ENCODE measurements around the gene ZEB2. TPM values are rescaled to one million over a fixed set of nuclear protein-coding genes. Genes with fewer than 3 reads are reported as not detected.

ZEB2 gene
- total RNA-seq, 1 donor from 2014 or later = 121 TPM

DNA sequence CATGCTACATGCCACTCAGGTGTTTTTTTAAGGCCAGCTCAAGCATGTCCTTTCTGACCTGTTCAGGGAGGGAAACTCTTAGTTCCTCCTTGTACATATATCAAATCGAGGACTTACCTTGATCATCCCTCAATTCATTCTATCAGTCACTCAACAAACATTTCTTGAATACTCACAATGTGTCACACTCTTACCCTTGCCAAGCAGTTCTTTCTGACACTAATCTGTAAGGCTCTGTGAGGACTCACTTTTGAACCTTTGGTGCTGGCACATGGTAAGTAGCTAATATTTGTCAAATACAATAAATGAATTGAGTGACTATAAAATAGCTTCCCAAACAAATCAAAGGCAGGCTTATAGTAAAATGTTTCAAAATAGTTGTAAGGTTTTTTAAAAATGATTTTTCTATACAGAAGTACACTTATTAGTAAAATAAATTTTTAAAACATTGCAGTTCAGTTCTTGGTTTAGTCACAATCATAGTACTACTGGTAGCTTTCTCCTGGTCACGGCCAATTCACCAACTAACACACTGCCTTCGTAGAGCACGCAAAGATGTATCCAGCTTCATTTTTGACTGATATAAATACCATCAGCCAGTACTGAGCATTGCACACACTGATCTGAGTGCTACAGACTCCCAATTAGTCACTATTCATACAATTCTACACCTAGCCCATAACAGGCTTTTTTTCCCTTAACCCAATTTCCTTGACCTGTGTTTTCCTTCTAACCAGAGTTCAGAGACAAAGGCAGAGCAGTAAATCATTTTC, 50.9 kb downstream of the ZEB2 start:
- Mint-ChIP-seq H3K4me3 (ENCODE audit: unreplicated experiment) (no peak overlapping the region), H3K27ac (ENCODE audit: unreplicated experiment) (no peak overlapping the region), H3K36me3 (ENCODE audit: unreplicated experiment) (no peaks in the 10 kb centered on the region), H3K9me3 (ENCODE audit: unreplicated experiment) (peaks cover 2% of the 10 kb centered on the region), H3K4me1 (ENCODE audit: low read depth, unreplicated experiment) (peaks cover 39% of the 10 kb centered on the region), H3K27me3 (ENCODE audit: unreplicated experiment) (no peaks in the 10 kb centered on the region)
- no peak for DNase-seq
- TF ChIP-seq, protein P1, sequence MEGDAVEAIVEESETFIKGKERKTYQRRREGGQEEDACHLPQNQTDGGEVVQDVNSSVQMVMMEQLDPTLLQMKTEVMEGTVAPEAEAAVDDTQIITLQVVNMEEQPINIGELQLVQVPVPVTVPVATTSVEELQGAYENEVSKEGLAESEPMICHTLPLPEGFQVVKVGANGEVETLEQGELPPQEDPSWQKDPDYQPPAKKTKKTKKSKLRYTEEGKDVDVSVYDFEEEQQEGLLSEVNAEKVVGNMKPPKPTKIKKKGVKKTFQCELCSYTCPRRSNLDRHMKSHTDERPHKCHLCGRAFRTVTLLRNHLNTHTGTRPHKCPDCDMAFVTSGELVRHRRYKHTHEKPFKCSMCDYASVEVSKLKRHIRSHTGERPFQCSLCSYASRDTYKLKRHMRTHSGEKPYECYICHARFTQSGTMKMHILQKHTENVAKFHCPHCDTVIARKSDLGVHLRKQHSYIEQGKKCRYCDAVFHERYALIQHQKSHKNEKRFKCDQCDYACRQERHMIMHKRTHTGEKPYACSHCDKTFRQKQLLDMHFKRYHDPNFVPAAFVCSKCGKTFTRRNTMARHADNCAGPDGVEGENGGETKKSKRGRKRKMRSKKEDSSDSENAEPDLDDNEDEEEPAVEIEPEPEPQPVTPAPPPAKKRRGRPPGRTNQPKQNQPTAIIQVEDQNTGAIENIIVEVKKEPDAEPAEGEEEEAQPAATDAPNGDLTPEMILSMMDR (IDR thresholded peaks at IDR 0.05; ENCODE audit: partially characterized antibody, unreplicated experiment) = no peak

DNA sequence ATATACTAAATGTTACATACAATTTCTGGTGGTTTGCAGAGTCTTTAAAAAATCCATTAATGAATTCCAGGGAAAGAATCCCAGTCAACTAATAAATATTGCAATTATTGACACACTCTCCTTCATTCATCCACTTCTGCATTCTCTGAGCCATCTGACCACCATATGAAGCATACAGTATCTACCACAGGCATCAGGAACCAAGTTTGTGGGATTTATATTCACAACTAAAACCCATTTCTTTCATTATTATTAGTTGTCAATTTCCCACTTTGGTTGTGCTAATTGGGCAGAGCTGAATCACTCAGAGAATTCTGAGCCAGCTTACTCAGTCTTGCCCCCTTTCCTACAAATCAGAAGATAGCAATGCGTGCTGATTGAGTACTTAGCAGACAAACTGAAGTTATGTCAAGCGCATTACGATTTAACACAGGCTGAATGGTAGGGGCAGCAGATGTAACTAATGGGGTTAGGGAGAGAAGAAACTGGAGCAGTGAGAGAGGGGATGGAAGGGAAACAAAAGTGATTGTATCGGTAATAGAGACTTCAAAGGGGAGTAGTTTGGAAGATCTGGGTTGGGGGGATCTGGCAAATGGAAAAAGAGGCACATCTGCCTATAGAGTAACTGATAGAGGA, 52.3 kb downstream of the ZEB2 start:
- peaks cover 4% of the 10 kb centered on the region for H3K9me3 Mint-ChIP-seq (ENCODE audit: unreplicated experiment)
- peaks cover 39% of the 10 kb centered on the region for H3K4me1 Mint-ChIP-seq (ENCODE audit: low read depth, unreplicated experiment)
- no peaks in the 10 kb centered on the region for H3K36me3 Mint-ChIP-seq (ENCODE audit: unreplicated experiment)
- H3K27ac Mint-ChIP-seq (ENCODE audit: unreplicated experiment) = peak overlapping the region; percentile 62
- TF ChIP-seq, protein P1 (IDR thresholded peaks at IDR 0.05; ENCODE audit: partially characterized antibody, unreplicated experiment) = no peak
- H3K4me3 Mint-ChIP-seq (ENCODE audit: unreplicated experiment) = peak overlapping the region; percentile 9
- DNase-seq = no peak
- H3K27me3 Mint-ChIP-seq (ENCODE audit: unreplicated experiment) = no peaks in the 10 kb centered on the region

DNA sequence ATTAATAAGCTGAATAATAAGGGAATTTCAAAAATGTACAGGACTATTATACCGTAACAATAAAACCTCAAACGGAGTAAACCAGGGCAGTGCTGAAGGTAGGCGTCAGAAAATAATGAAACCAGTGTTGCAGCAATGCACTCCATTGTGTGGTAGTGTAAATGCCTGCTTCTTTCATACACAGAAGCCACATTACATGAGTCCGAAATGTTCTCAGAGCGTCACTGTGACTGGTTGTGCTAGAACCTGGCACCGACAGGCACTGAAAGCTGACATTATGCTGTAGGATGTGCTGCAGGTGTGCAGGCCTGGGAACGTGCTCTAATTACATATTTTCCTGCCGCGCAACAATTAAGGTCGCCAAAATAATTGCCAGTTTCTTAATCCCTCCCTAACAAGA, 53.3 kb downstream of the ZEB2 start:
- peaks cover 4% of the 10 kb centered on the region for H3K9me3 Mint-ChIP-seq (ENCODE audit: unreplicated experiment)
- H3K27ac Mint-ChIP-seq (ENCODE audit: unreplicated experiment) = peak overlapping the region; percentile 1
- H3K4me3 Mint-ChIP-seq (ENCODE audit: unreplicated experiment) = no peak overlapping the region
- no peak for DNase-seq
- H3K27me3 Mint-ChIP-seq (ENCODE audit: unreplicated experiment) = no peaks in the 10 kb centered on the region
- H3K4me1 Mint-ChIP-seq (ENCODE audit: low read depth, unreplicated experiment) = peaks cover 41% of the 10 kb centered on the region
- H3K36me3 Mint-ChIP-seq (ENCODE audit: unreplicated experiment) = no peaks in the 10 kb centered on the region
- TF ChIP-seq, protein P1 (IDR thresholded peaks at IDR 0.05; ENCODE audit: partially characterized antibody, unreplicated experiment) = no peak

DNA sequence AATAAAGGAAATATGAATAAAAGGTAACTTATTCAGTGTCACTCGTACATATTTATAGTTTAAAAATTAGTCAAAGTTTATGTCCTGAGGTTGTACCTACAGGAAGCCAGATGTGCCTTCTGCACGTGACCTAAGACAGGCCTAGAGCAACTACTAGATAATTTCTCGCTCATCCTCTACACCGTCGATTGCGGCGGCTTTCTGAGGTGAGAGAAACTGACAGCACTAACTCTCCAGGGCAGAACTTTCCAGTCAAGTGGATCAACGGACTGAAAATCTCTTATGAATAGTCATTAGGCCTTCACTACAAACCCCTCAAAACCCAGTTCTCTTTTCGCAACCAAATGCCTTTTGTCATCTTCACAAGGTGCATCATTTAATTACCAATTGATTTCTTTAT, 54.2 kb downstream of the ZEB2 start:
- Mint-ChIP-seq H3K27me3 (ENCODE audit: unreplicated experiment) (no peaks in the 10 kb centered on the region), H3K9me3 (ENCODE audit: unreplicated experiment) (peaks cover 4% of the 10 kb centered on the region), H3K27ac (ENCODE audit: unreplicated experiment) (no peak overlapping the region), H3K4me1 (ENCODE audit: low read depth, unreplicated experiment) (peaks cover 39% of the 10 kb centered on the region), H3K36me3 (ENCODE audit: unreplicated experiment) (no peaks in the 10 kb centered on the region), H3K4me3 (ENCODE audit: unreplicated experiment) (no peak overlapping the region)
- TF ChIP-seq, protein P1 (IDR thresholded peaks at IDR 0.05; ENCODE audit: partially characterized antibody, unreplicated experiment) = no peak
- no peak for DNase-seq

DNA sequence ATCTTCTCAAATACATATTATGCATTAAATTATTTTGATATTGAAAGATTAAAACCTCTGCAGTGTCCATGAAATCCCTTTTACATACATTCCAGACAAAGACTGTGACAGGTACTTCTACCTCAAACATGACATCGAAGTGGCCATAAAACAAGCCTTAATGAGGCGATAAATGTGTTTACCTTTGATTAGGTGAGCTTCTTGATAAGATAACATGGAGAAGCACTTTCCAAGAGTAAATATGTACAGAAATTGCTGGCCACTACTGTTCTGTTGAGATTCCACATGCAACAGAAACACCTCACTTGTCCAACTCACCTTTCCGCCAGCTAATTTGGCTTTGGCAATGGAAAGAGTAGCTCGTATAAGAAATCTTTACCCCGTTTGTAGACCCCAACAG, 55.2 kb downstream of the ZEB2 start:
- H3K4me1 Mint-ChIP-seq (ENCODE audit: low read depth, unreplicated experiment) = peaks cover 37% of the 10 kb centered on the region
- no peak for DNase-seq
- TF ChIP-seq, protein P1 (IDR thresholded peaks at IDR 0.05; ENCODE audit: partially characterized antibody, unreplicated experiment) = no peak
- H3K27ac Mint-ChIP-seq (ENCODE audit: unreplicated experiment) = no peak overlapping the region
- peaks cover 4% of the 10 kb centered on the region for H3K9me3 Mint-ChIP-seq (ENCODE audit: unreplicated experiment)
- H3K4me3 Mint-ChIP-seq (ENCODE audit: unreplicated experiment) = no peak overlapping the region
- H3K27me3 Mint-ChIP-seq (ENCODE audit: unreplicated experiment) = peaks cover 2% of the 10 kb centered on the region
- no peaks in the 10 kb centered on the region for H3K36me3 Mint-ChIP-seq (ENCODE audit: unreplicated experiment)
